ENCODE data around the gene CSNK2A1.

DNA sequence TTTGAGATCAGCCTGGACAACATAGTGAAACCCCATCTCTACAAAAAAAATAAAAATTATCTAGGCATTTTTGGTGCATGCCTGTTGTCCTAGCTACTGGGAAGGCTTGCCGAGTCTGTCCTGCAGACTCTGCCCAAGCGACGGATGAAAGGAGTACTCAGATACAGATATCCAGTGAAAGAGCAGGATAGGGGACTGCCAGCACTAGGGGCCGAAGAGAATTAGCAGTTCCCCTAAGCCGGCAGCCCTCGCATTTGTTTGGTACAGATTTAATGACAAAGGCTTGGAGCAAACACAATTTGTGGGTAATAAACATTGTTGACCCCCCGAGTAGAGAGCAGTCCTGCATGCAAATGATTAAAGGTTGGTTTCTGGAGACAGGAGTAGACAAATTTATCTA is 75.8 kb downstream of the CSNK2A1 start:
- TF ChIP-seq EP300 (IDR thresholded peaks at IDR 0.05; ENCODE audit: borderline replicate concordance): no peak
- TF ChIP-seq CREB1 (IDR thresholded peaks at IDR 0.05; ENCODE audit: low read depth): no peak
- TF ChIP-seq NFIC (IDR thresholded peaks at IDR 0.05): no peak
- no peak for TF ChIP-seq RAD21 (IDR thresholded peaks at IDR 0.05; ENCODE audit: low read depth)
- TF ChIP-seq, protein P1, sequence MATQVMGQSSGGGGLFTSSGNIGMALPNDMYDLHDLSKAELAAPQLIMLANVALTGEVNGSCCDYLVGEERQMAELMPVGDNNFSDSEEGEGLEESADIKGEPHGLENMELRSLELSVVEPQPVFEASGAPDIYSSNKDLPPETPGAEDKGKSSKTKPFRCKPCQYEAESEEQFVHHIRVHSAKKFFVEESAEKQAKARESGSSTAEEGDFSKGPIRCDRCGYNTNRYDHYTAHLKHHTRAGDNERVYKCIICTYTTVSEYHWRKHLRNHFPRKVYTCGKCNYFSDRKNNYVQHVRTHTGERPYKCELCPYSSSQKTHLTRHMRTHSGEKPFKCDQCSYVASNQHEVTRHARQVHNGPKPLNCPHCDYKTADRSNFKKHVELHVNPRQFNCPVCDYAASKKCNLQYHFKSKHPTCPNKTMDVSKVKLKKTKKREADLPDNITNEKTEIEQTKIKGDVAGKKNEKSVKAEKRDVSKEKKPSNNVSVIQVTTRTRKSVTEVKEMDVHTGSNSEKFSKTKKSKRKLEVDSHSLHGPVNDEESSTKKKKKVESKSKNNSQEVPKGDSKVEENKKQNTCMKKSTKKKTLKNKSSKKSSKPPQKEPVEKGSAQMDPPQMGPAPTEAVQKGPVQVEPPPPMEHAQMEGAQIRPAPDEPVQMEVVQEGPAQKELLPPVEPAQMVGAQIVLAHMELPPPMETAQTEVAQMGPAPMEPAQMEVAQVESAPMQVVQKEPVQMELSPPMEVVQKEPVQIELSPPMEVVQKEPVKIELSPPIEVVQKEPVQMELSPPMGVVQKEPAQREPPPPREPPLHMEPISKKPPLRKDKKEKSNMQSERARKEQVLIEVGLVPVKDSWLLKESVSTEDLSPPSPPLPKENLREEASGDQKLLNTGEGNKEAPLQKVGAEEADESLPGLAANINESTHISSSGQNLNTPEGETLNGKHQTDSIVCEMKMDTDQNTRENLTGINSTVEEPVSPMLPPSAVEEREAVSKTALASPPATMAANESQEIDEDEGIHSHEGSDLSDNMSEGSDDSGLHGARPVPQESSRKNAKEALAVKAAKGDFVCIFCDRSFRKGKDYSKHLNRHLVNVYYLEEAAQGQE (IDR thresholded peaks at IDR 0.05; ENCODE audit: low read depth): no peak
- TF ChIP-seq, protein P2, sequence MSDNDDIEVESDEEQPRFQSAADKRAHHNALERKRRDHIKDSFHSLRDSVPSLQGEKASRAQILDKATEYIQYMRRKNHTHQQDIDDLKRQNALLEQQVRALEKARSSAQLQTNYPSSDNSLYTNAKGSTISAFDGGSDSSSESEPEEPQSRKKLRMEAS (IDR thresholded peaks at IDR 0.05): no peak
- no peak for TF ChIP-seq YY1 (IDR thresholded peaks at IDR 0.05; ENCODE audit: low read depth)
- TF ChIP-seq TAF1 (IDR thresholded peaks at IDR 0.05; ENCODE audit: low read depth): no peak
- no peak for TF ChIP-seq FOXM1 (IDR thresholded peaks at IDR 0.05; ENCODE audit: borderline replicate concordance, low read depth)

All from Ishikawa (cell line).